Omental fat pad (tissue), 4 donors: ENCODE results near the gene SMURF2. TPM values are rescaled to one million over a fixed set of nuclear protein-coding genes. Genes with fewer than 3 reads are reported as not detected.
"Not testable (repeated sequence)": the region's sequence is repeated elsewhere in the genome, so short reads cannot be mapped to it uniquely, and the experiment has no call there.

Source experiments
- ATAC-seq: fragments of 150-250 bp; one replicate; pipeline ENCODE4 v1.9.1; 2016; ENCODE audit warnings: mild to moderate bottlenecking, moderate library complexity; ENCODE audit not compliant: low FRiP score
- DNase-seq: peaks from one replicate; pipeline ENCODE4 v3.0.0-alpha.2; 2019; ENCODE audit warnings: low spot score
- CTCF ChIP-seq, 3 donors: fragments of 450-650 bp; IDR thresholded peaks; one replicate each; pipeline ENCODE4 v1.5.1; 2016 to 2017; ENCODE audit warnings: antibody characterized with exemption in 3 of 3, mild to moderate bottlenecking in 3 of 3, moderate library complexity in 2 of 3
- total RNA-seq, 4 donors: library from RNA; depleted of rRNA; stranded (reverse); fragments of >200 nt; gene quantifications; one replicate each; pipeline ENCODE4 v1.1.0, GENCODE V29; 2016

The SMURF2 gene
- total RNA-seq, 4 donors from 2014 or later: 26.8 to 38.1 (median 29.5) TPM

DNA sequence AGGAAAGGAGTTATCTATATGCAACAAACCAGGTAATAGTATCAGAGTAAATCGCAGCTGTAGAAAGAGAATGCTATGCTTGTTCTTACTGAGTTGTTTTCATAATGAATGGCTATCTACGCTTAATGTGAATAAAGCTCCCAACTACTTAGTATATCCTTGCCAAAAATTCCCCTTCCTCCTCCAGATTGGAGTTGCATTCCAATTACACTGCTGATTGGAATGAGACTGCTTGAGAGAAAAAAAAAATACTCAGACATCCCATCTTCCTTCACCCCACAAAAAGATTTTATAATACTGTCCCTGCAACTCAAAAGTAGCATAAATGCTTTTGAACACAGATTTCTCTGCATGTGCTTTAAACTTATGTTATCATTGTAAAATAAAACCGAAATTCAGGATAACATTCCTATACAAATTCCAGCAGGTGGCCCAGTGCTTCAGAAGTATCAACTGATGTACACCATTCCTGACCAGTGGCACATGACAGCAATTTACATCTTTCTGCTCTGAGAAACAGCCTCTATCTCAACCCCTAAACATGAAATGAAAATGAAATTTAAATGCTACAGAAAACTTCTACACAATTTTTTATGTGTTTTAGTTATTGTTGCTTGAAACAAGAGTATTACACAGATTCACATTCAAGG is 47.0 kb downstream of the SMURF2 start:
- TF ChIP-seq CTCF (IDR thresholded peaks at IDR 0.05): no peak
- ATAC-seq (peak; percentile 61), DNase-seq (no peak)

DNA sequence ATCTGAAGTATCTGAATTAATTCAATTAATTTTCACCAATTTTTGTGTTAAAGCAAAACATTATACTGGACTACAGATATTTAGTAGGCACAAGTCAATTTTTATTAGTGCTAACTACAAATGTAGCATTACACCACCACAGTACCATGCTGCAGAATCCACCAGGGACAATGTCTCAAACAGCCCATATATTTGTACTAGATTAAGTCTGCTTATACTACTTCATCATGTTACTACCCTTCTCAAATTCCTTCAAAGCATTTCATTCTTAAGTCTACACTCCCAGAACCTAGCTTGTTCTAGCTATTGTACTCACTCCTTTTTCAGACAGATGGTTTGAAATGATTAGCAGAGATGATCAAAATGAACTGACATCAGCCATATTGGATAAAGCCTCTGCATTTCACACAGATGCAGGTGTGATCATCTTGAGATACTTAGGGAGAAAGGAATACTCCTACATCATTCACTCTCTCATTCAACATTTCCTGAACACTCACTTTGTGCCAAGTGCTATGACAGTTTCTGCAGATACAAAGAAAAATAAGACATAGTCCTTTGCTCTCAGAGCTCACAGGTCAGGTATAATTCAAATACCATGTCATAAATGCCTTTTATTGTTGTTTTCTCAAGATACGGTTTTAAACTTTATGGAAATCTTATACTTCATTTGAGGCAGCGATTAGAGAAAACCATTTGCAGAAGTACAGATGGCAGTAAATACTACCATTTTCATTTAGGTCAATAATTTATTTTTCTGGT is 47.7 kb downstream of the SMURF2 start:
- no peak for TF ChIP-seq CTCF (IDR thresholded peaks at IDR 0.05)
- DNase-seq (no peak), ATAC-seq (no peak)

DNA sequence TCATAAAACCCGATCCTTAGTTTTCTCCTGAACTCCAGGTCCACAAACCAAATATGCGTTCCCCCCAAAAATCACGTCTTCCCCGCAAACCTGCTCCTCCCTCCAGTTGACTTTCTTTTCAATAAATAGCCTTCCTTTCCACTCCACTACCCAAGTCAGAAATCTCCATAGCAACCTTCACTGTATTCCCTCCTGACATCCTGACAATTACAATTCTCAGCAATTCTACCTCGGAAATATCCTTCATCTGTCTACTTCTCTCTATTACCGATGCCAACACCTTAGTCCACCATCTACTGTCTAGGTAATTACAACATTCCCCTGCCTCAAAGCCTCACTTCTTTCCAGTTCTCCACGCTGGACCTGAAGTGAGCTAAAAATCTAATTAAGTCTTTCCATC is 50.7 kb downstream of the SMURF2 start:
- no peak for ATAC-seq
- no peak for DNase-seq
- TF ChIP-seq CTCF (IDR thresholded peaks at IDR 0.05): no peak

- DNase-seq, ATAC-seq: not testable (repeated sequence)
Measured at GRCh38 chr17:64610244-64610643, 51.9 kb downstream of the SMURF2 start.

DNA sequence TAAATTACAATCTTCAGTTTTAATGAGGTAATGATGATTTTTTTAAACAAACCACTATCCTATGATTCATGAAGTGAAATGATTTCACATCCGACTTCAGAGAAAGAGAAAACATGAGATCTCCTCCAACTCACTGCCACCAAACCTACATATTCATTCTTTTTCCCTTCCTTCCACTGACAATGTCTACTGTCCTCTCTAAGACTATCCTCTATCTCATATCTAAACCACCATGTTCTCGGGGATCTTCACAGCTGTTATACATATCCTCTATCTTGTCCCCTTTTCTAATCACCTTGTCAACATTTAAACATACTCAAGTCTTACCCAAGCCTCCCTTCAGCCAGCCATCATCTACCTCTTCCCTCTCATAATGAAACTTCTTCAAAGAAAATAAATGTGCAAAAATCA is 53.5 kb downstream of the SMURF2 start:
- no peak for DNase-seq
- no peak for TF ChIP-seq CTCF (IDR thresholded peaks at IDR 0.05)
- ATAC-seq: no peak

DNA sequence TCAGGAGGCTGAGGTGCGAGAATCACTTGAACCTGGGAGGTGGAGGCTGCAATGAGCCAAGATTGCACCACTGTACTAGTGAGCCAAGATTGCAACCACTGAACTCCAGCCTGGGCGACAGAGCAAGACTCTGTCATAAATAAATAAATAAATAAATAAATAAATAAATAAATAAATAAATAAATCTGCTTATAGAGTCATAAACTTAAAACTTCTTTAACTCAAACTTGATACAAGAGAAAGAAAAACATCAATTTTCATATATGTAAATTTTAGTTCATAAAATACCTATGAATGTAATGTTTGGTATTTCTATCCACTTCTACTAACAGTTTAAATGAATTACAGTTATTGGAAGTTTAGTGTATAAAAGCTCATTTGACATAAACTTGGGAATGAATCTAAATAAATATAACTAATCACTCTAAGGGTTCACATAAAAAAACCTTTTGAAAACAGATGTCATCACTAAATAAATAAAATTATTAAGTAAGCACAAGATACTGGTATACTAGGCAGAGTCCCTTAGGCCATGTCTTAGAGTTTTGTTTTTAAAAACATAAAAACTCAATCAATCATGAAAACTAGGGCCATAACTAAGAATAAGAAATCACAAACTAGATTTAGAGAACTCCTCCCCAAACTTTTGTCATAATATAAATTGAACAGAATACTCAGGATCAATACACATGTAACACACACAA is 54.1 kb downstream of the SMURF2 start:
- ATAC-seq (no peak), DNase-seq (no peak)
- TF ChIP-seq CTCF (IDR thresholded peaks at IDR 0.05): no peak

DNA sequence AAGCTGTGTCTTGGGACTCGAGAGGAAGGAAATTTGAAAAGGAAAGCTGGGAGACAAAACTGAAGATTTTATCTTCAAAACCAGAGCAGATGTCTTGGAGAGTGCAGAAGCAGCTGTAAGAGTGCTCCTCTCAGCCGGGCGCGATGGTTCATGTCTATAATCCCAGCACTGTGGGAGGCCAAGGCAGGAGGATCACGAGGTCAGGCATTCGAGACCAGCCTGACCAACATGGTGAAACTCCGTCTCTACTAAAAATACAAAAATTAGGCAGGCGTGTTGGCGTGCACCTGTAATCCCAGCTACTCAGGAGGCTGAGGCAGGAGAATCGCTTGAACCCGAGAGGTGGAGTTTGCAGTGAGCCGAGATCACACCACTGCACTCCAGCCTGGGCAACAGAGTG is 57.6 kb downstream of the SMURF2 start:
- not testable (repeated sequence) for ATAC-seq, DNase-seq

DNA sequence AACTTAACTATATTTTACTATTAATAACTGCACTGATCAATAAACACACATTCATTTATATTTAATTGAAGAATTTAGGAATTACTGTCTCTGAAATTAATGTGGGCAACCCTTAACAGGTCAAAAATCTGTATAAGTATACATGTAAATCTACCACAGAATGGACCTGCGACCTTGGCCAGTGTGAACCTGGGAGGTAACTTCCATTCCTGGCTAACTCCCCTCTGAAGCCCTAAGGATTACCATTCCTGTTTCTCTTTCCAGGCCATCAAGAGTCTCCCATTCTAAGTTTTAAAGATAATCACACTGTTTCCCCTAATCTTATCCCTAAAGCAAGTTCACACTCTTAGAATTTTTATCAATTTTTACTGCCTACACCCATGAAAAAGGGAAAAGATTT is 58.1 kb downstream of the SMURF2 start:
- TF ChIP-seq CTCF (IDR thresholded peaks at IDR 0.05): no peak
- ATAC-seq: no peak

More for the DNA sequence above, 58.1 kb downstream of the SMURF2 start:
- DNase-seq: no peak
